ENCODE results near the gene ANKRD34A. TPM values are rescaled to one million over a fixed set of nuclear protein-coding genes. Genes with fewer than 3 reads are reported as not detected.

The ANKRD34A gene
- total RNA-seq, 1 donor from 2014 or later, result 0.49 TPM

GRCh38 chr1:145992502-145992936 lies 28.1 kb upstream of the ANKRD34A start:
- TF ChIP-seq, protein P1, sequence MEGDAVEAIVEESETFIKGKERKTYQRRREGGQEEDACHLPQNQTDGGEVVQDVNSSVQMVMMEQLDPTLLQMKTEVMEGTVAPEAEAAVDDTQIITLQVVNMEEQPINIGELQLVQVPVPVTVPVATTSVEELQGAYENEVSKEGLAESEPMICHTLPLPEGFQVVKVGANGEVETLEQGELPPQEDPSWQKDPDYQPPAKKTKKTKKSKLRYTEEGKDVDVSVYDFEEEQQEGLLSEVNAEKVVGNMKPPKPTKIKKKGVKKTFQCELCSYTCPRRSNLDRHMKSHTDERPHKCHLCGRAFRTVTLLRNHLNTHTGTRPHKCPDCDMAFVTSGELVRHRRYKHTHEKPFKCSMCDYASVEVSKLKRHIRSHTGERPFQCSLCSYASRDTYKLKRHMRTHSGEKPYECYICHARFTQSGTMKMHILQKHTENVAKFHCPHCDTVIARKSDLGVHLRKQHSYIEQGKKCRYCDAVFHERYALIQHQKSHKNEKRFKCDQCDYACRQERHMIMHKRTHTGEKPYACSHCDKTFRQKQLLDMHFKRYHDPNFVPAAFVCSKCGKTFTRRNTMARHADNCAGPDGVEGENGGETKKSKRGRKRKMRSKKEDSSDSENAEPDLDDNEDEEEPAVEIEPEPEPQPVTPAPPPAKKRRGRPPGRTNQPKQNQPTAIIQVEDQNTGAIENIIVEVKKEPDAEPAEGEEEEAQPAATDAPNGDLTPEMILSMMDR (conservative IDR thresholded peaks at IDR 0.05), result no peak
- Mint-ChIP-seq H3K36me3 (ENCODE audit: low read depth) (peaks cover 29% of the 10 kb centered on the region), H3K9me3 (no peaks in the 10 kb centered on the region), H3K4me1 (peaks cover 45% of the 10 kb centered on the region), H3K4me3 (peak overlapping the region; percentile 96), H3K27ac (ENCODE audit: unreplicated experiment) (no peak overlapping the region), H3K27me3 (ENCODE audit: low read depth) (no peaks in the 10 kb centered on the region)
- no peak for DNase-seq (ENCODE audit: low read depth, low spot score)

DNA sequence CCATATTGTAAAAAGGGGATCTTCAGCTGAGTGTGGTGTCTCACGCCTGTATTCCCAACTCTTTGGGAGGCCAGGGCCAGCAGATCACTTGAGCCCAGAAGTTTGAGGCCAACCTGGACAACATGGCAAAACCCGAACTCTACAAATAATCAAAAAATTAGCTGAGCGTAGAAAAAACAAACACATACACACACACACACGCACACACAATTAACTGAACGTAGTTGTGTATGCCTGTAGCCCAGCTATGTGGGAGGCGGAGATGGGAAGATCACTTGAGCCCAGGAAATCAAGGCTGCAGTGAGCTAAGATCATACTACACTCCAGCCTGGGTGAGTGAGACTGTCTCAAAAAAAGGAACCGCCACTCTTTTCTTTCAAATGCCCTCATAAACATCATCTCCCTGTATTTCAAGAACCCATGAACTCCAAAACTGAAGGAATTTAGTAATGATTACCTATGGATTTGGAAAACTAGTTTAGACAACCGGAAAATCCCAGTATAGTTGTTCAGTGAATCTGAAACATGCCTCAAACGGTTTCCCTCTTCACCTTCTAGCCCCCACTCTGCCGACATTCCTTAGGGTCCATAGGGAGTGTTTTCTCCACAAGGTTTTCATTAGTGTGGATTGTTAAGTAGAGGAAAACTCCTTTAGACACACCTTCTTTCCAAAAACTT lies 27.5 kb upstream of the ANKRD34A start:
- no peaks in the 10 kb centered on the region for H3K9me3 Mint-ChIP-seq
- peak overlapping the region; percentile 96 for H3K4me3 Mint-ChIP-seq
- no peak overlapping the region for H3K27ac Mint-ChIP-seq (ENCODE audit: unreplicated experiment)
- TF ChIP-seq, protein P1 (conservative IDR thresholded peaks at IDR 0.05), result no peak
- no peaks in the 10 kb centered on the region for H3K27me3 Mint-ChIP-seq (ENCODE audit: low read depth)
- peaks cover 29% of the 10 kb centered on the region for H3K36me3 Mint-ChIP-seq (ENCODE audit: low read depth)
- H3K4me1 Mint-ChIP-seq, result peaks cover 38% of the 10 kb centered on the region
- no peak for DNase-seq (ENCODE audit: low read depth, low spot score)

GRCh38 chr1:145990249-145990855 lies 26.0 kb upstream of the ANKRD34A start:
- no peak overlapping the region for H3K27ac Mint-ChIP-seq (ENCODE audit: unreplicated experiment)

DNA sequence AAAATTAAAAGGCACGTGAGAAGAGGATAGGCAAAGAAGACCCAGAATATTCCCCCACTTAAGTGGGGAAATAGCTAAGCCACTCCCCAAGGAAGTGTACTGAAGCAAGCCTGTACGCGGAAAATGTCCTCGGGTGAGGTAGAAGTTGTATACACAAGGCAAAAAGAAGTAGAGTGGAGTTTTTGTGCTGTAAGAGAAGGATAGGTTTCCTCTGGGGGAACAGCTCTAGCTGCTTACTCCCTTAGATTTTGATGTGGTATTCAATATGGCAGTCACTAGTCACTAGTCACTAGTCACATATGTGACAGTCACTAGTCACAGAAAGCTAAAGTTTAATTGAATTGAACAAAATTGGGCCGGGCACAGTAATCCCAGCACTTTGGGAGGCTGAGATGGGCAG lies 24.4 kb upstream of the ANKRD34A start:
- peaks cover 13% of the 10 kb centered on the region for H3K36me3 Mint-ChIP-seq (ENCODE audit: low read depth)
- no peak overlapping the region for H3K27ac Mint-ChIP-seq (ENCODE audit: unreplicated experiment)
- no peak for DNase-seq (ENCODE audit: low read depth, low spot score)
- H3K4me1 Mint-ChIP-seq, result peaks cover 34% of the 10 kb centered on the region
- H3K9me3 Mint-ChIP-seq, result no peaks in the 10 kb centered on the region
- no peak overlapping the region for H3K4me3 Mint-ChIP-seq
- H3K27me3 Mint-ChIP-seq (ENCODE audit: low read depth), result no peaks in the 10 kb centered on the region
- TF ChIP-seq, protein P1 (conservative IDR thresholded peaks at IDR 0.05), result no peak

More at GRCh38 chr1:145990249-145990855, 26.0 kb upstream of the ANKRD34A start:
- Mint-ChIP-seq H3K4me3 (peak overlapping the region; percentile 28), H3K27me3 (ENCODE audit: low read depth) (no peaks in the 10 kb centered on the region), H3K36me3 (ENCODE audit: low read depth) (peaks cover 26% of the 10 kb centered on the region), H3K9me3 (no peaks in the 10 kb centered on the region), H3K4me1 (peaks cover 38% of the 10 kb centered on the region)
- DNase-seq (ENCODE audit: low read depth, low spot score), result no peak
- TF ChIP-seq, protein P1 (conservative IDR thresholded peaks at IDR 0.05), result no peak

DNA sequence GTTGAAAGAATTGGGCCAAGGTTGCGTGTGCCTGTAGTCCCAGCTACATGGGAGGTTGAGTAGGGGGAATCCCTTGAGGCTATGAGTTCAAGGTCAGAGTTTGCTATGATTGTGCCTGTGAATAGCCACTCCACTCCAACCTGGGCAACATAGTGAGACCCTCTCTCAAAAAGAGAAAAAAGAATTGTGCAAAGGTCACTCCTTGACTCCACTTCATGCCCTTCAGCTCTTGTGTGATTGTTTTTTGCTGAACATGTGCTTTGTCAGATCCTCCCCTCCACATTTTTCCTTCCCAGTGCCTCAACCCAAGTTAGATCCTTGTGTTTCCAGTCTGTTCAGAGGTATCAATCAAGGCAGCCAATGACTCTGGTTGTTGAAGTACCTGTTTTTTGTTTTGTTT lies 23.6 kb upstream of the ANKRD34A start:
- Mint-ChIP-seq H3K36me3 (ENCODE audit: low read depth) (peaks cover 7% of the 10 kb centered on the region), H3K27me3 (ENCODE audit: low read depth) (no peaks in the 10 kb centered on the region), H3K27ac (ENCODE audit: unreplicated experiment) (no peak overlapping the region), H3K4me3 (no peak overlapping the region), H3K9me3 (no peaks in the 10 kb centered on the region), H3K4me1 (peaks cover 29% of the 10 kb centered on the region)
- DNase-seq (ENCODE audit: low read depth, low spot score), result no peak
- TF ChIP-seq, protein P1 (conservative IDR thresholded peaks at IDR 0.05), result no peak

Data from neural crest cell (in vitro differentiated cells).